NB4 (cell line): Measurements from ENCODE around the gene NBEA.

Experiments
- CTCF ChIP-seq: IDR thresholded peaks from one replicate; pipeline ENCODE4 v1.5.1; 2012; ENCODE audit warnings: low read depth, low read length
- MAX ChIP-seq: IDR thresholded peaks from 2 replicates; pipeline ENCODE4 v1.6.1; 2011; ENCODE audit warnings: low read depth, low read length
- MYC ChIP-seq: IDR thresholded peaks from 2 replicates; pipeline ENCODE4 v1.6.1; 2011; ENCODE audit warnings: low read depth, low read length
- POLR2A ChIP-seq: IDR thresholded peaks from 2 replicates; pipeline ENCODE4 v1.6.1; 2011; ENCODE audit warnings: mild to moderate bottlenecking; ENCODE audit not compliant: insufficient read length; ENCODE audit errors: extremely low read depth

- TF ChIP-seq POLR2A: no peak
- no peak for TF ChIP-seq CTCF
- TF ChIP-seq MYC: no peak
- no peak for TF ChIP-seq MAX
These were observed 542.3 kb downstream of the NBEA start for GRCh38 chr13:35484384-35484783.
